WERI-Rb-1 (cell line): ENCODE measurements around the gene LZTS2.

Experiments used
- DNase-seq: peaks from one replicate; pipeline ENCODE4 v3.0.0-alpha.2; 2020
- H3K27ac ChIP-seq: fragments of 250-450 bp; sonication (Bioruptor Pico); 2 replicates; pipeline ENCODE4 v1.5.1; 2020; ENCODE audit warnings: mild to moderate bottlenecking, moderate library complexity
- H3K27me3 ChIP-seq: fragments of 250-450 bp; sonication (Bioruptor Pico); 2 replicates; pipeline ENCODE4 v1.5.1; 2021; ENCODE audit warnings: mild to moderate bottlenecking, low read depth, moderate library complexity; ENCODE audit not compliant: insufficient read depth, severe bottlenecking
- H3K36me3 ChIP-seq: fragments of 250-450 bp; sonication (Bioruptor Pico); 2 replicates; pipeline ENCODE4 v1.5.1; 2020; ENCODE audit warnings: mild to moderate bottlenecking, moderate library complexity
- H3K4me3 ChIP-seq: 2 replicates; pipeline ENCODE4 v1.5.1; 2011; ENCODE audit warnings: low read depth, mild to moderate bottlenecking, control low read depth, low read length
- H3K9me3 ChIP-seq: fragments of 250-450 bp; sonication (Bioruptor Pico); 2 replicates; pipeline ENCODE4 v1.5.1; 2021; ENCODE audit warnings: mild to moderate bottlenecking, moderate library complexity; ENCODE audit not compliant: severe bottlenecking
- CTCF ChIP-seq: IDR thresholded peaks from 2 replicates; pipeline ENCODE4 v1.5.1; 2011; ENCODE audit warnings: low read depth, mild to moderate bottlenecking, control low read depth, inconsistent platforms, low read length

Gene LZTS2

GRCh38 chr10:101022967-101023705, 23.5 kb downstream of the LZTS2 start:
- Histone ChIP-seq H3K27ac (no peak overlapping the region), H3K36me3 (no peaks in the 10 kb centered on the region), H3K27me3 (no peaks in the 10 kb centered on the region), H3K9me3 (no peaks in the 10 kb centered on the region), H3K4me3 (no peak overlapping the region)
- DNase-seq: no peak
- no peak for TF ChIP-seq CTCF

GRCh38 chr10:101027106-101027720, 27.6 kb downstream of the LZTS2 start:
- DNase-seq: no peak
- Histone ChIP-seq H3K9me3 (no peaks in the 10 kb centered on the region), H3K36me3 (no peaks in the 10 kb centered on the region), H3K4me3 (no peak overlapping the region), H3K27me3 (no peaks in the 10 kb centered on the region), H3K27ac (peak overlapping the region; percentile 62)
- no peak for TF ChIP-seq CTCF

- no peak for DNase-seq
Observed at GRCh38 chr10:101028446-101029337, 29.1 kb downstream of the LZTS2 start.

GRCh38 chr10:101029520-101030295, 30.1 kb downstream of the LZTS2 start:
- H3K4me3 ChIP-seq: no peak overlapping the region
- no peak for DNase-seq
- no peaks in the 10 kb centered on the region for H3K9me3 ChIP-seq
- TF ChIP-seq CTCF: peak; percentile 61
- no peak overlapping the region for H3K27ac ChIP-seq
- H3K27me3 ChIP-seq: no peaks in the 10 kb centered on the region
- H3K36me3 ChIP-seq: peaks cover under 1% of the 10 kb centered on the region; the same call in 1 of the 2 replicates

More at GRCh38 chr10:101028446-101029337, 29.1 kb downstream of the LZTS2 start:
- Histone ChIP-seq H3K27ac (no peak overlapping the region), H3K9me3 (no peaks in the 10 kb centered on the region), H3K4me3 (no peak overlapping the region), H3K36me3 (no peaks in the 10 kb centered on the region), H3K27me3 (no peaks in the 10 kb centered on the region)
- no peak for TF ChIP-seq CTCF

- peak; percentile 41 for DNase-seq
Observed at GRCh38 chr10:101030496-101031127, 31.0 kb downstream of the LZTS2 start.

More at GRCh38 chr10:101030496-101031127, 31.0 kb downstream of the LZTS2 start:
- peak overlapping the region; percentile 77 for H3K4me3 ChIP-seq
- peak overlapping the region; percentile 38; the same call in 1 of the 2 replicates for H3K27ac ChIP-seq
- TF ChIP-seq CTCF: no peak
- no peaks in the 10 kb centered on the region for H3K9me3 ChIP-seq
- no peaks in the 10 kb centered on the region for H3K27me3 ChIP-seq
- peaks cover 9% of the 10 kb centered on the region for H3K36me3 ChIP-seq
